Liver (tissue), 9 donors: ENCODE results near the gene KLF16. TPM values are rescaled to one million over a fixed set of nuclear protein-coding genes. Genes with fewer than 3 reads are reported as not detected.

Experiments used
- DNase-seq: peaks from one replicate; pipeline ENCODE4 v3.0.0-alpha.2; 2017; ENCODE audit warnings: low spot score
- H3K27ac ChIP-seq, 2 donors: one replicate each; pipeline ENCODE4 v1.7.0; 2013; ENCODE audit warnings: inconsistent platforms in 2 of 2, low read length in 2 of 2, control low read depth in 1 of 2, low read depth in 1 of 2, mild to moderate bottlenecking in 1 of 2
- H3K27me3 ChIP-seq, 4 donors: one replicate each; pipeline versions ENCODE4 v1.6.1 to v1.7.0; 2013; ENCODE audit warnings: low read length in 3 of 4, inconsistent platforms in 1 of 4, mild to moderate bottlenecking in 1 of 4, moderate library complexity in 1 of 4; ENCODE audit not compliant: control insufficient read depth in 4 of 4, insufficient read depth in 4 of 4
- H3K36me3 ChIP-seq, 4 donors: one replicate each; pipeline versions ENCODE4 v1.6.1 to v1.7.0; 2013; ENCODE audit warnings: low read length in 3 of 4, mild to moderate bottlenecking in 3 of 4, low read depth in 1 of 4, moderate library complexity in 1 of 4; ENCODE audit not compliant: control insufficient read depth in 4 of 4, insufficient read depth in 3 of 4
- H3K4me1 ChIP-seq, 4 donors: one replicate each; pipeline versions ENCODE4 v1.6.1 to v1.7.0; 2013; ENCODE audit warnings: low read length in 3 of 4, mild to moderate bottlenecking in 3 of 4, moderate library complexity in 1 of 4; ENCODE audit not compliant: control insufficient read depth in 4 of 4, insufficient read depth in 4 of 4
- H3K4me3 ChIP-seq, 3 donors: one replicate each; pipeline versions ENCODE4 v1.6.1 to v1.7.0; 2013; ENCODE audit warnings: low read length in 3 of 3, control low read depth in 1 of 3, low read depth in 1 of 3, mild to moderate bottlenecking in 1 of 3
- H3K9ac ChIP-seq, 2 donors: one replicate each; pipeline ENCODE4 v1.7.0; 2013; ENCODE audit warnings: low read length in 2 of 2, mild to moderate bottlenecking in 2 of 2, moderate library complexity in 2 of 2, control low read depth in 1 of 2, low read depth in 1 of 2
- H3K9me3 ChIP-seq, 4 donors: one replicate each; pipeline versions ENCODE4 v1.6.1 to v1.7.0; 2013; ENCODE audit warnings: low read length in 3 of 4; ENCODE audit not compliant: control insufficient read depth in 4 of 4
- EGR1 ChIP-seq, 2 donors: IDR thresholded peaks; 2 replicates each; pipeline ENCODE4 v1.6.1; 2016 to 2018; ENCODE audit warnings: antibody characterized with exemption in 2 of 2, low read depth in 2 of 2
- FOXA1 ChIP-seq: IDR thresholded peaks from 2 replicates; pipeline ENCODE4 v1.6.1; 2016; ENCODE audit warnings: antibody characterized with exemption
- FOXA2 ChIP-seq: IDR thresholded peaks from 2 replicates; pipeline ENCODE4 v1.6.1; 2016; ENCODE audit warnings: antibody characterized with exemption
- GABPA ChIP-seq, 2 donors: IDR thresholded peaks in 1 of 2; conservative IDR thresholded peaks in 1 of 2; 2 replicates each; pipeline ENCODE4 v1.6.1; 2016; ENCODE audit warnings: antibody characterized with exemption in 2 of 2, mild to moderate bottlenecking in 1 of 2, moderate library complexity in 1 of 2
- HNF4A ChIP-seq, 2 donors: conservative IDR thresholded peaks; 2 replicates each; pipeline ENCODE4 v1.6.1; 2016; ENCODE audit warnings: antibody characterized with exemption in 2 of 2, mild to moderate bottlenecking in 2 of 2
- HNF4G ChIP-seq: IDR thresholded peaks from 2 replicates; pipeline ENCODE4 v1.6.1; 2016; ENCODE audit warnings: antibody characterized with exemption
- JUND ChIP-seq, 2 donors: IDR thresholded peaks; 2 replicates each; pipeline ENCODE4 v1.6.1; 2016; ENCODE audit warnings: antibody characterized with exemption in 2 of 2
- NR2F2 ChIP-seq: IDR thresholded peaks from 2 replicates; pipeline ENCODE4 v1.6.1; 2016; ENCODE audit warnings: antibody characterized with exemption
- RAD21 ChIP-seq, 2 donors: IDR thresholded peaks; 2 replicates each; pipeline ENCODE4 v1.6.1; 2016; ENCODE audit warnings: antibody characterized with exemption in 2 of 2, mild to moderate bottlenecking in 2 of 2
- RXRA ChIP-seq, 2 donors: IDR thresholded peaks; 2 replicates each; pipeline ENCODE4 v1.6.1; 2017 to 2018; ENCODE audit warnings: antibody characterized with exemption in 2 of 2, mild to moderate bottlenecking in 1 of 2
- SP1 ChIP-seq: IDR thresholded peaks from 2 replicates; pipeline ENCODE4 v1.6.1; 2018; ENCODE audit warnings: antibody characterized with exemption, mild to moderate bottlenecking
- TAF1 ChIP-seq: conservative IDR thresholded peaks from 2 replicates; pipeline ENCODE4 v1.6.1; 2016; ENCODE audit warnings: antibody characterized with exemption, mild to moderate bottlenecking
- YY1 ChIP-seq: IDR thresholded peaks from 2 replicates; pipeline ENCODE4 v1.6.1; 2016; ENCODE audit warnings: antibody characterized with exemption, mild to moderate bottlenecking
- WGBS: extraction: QIAGEN DNeasy Blood & Tissue Kit; methylation state at CpG from one replicate; pipeline ENCODE4 v1.1.7; 2013; 5-methylcytosine and 5-hydroxymethylcytosine counted together
- polyA plus RNA-seq, 2 donors: library from polyadenylated mRNA; stranded (reverse) in 1 of 2; unstranded in 1 of 2; fragments of 200-250 nt in 1 of 2; fragments of >200 nt in 1 of 2; fragmentation: Nextera tagmentation in 1 of 2; extraction: Ambion mirVana in 1 of 2; gene quantifications; one replicate each; pipeline versions ENCODE4 v1.2.1 to v1.2.3, GENCODE V29; 2013 to 2015
- total RNA-seq, 2 donors: library from RNA; depleted of rRNA; stranded (reverse); fragments of >200 nt; gene quantifications; one replicate each; pipeline ENCODE4 v1.2.3, GENCODE V29; 2014
- TF ChIP-seq, protein P1 (sequence below): IDR thresholded peaks from 2 replicates; pipeline ENCODE4 v1.6.1; 2016; ENCODE audit warnings: antibody characterized with exemption
- TF ChIP-seq, protein P2 (sequence below): IDR thresholded peaks from 2 replicates; pipeline ENCODE4 v1.6.1; 2016; ENCODE audit warnings: antibody characterized with exemption
- TF ChIP-seq, protein P3 (sequence below): fragments of 150-350 bp; IDR thresholded peaks from 2 replicates; pipeline ENCODE4 v1.5.1; 2017; ENCODE audit warnings: improper control_type of control experiment, low read depth, low read length; ENCODE audit not compliant: missing input control
- TF ChIP-seq, protein P4 (sequence below): IDR thresholded peaks from 2 replicates; pipeline ENCODE4 v1.6.1; 2016; ENCODE audit warnings: antibody characterized with exemption, mild to moderate bottlenecking
- TF ChIP-seq, protein P5 (sequence below): IDR thresholded peaks from 2 replicates; pipeline ENCODE4 v1.6.1; 2016; ENCODE audit warnings: antibody characterized with exemption
- donor health status: healthy.
- donor health status: healthy.
- donor health status: healthy.
- donor health status: healthy.
- donor health status: healthy.

KLF16 gene
- total and polyA plus RNA-seq, 4 donors = 1.2 to 14.8 (median 6.0) TPM

DNA sequence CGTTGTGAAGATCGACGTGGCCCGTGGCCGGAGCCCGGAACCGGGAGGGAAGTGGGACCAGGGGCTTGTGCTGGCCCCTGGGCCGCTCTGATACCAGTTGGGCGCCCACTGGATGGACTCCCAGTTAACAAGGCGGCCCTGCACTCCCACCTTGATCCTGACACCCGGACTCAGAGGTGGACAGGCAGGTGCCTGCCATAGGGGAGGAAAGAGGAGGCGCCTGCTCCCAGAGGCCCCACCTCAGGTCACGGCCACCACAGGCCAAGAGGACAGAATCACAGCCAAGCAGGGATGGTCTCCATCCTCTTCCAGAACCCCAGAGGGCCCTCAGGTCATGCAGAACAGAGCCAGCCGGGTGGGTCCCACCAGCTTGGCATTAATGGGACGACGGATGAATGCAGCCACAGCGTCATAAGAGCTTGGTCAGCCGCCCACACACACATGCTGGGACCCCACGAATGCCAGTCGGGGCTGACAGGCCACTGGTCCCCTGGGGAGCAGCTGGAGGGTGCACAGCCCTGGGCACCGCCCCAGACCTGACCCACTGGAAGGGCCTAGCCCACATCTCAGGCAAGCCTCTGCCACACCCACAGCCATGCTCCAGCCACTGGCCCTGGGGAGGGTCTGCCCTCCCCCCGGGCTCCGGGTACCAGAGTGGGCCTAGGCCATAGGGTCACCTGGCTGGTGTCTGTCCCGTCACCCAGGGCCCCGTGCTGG lies 9.6 kb upstream of the KLF16 start:
- Histone ChIP-seq H3K27me3 (no peaks in the 10 kb centered on the region), H3K4me3 (peak overlapping the region; percentile 1 to 88 (median 13)), H3K9me3 (no peaks in the 10 kb centered on the region), H3K9ac (peak overlapping the region in 1 of 2 donors; percentile 22), H3K36me3 (peaks cover 0 to 3% (median 0%) of the 10 kb centered on the region in 4 donors), H3K27ac (peak overlapping the region; percentile 84 to 95), H3K4me1 (peaks cover 36 to 58% (median 45%) of the 10 kb centered on the region in 4 donors)
- TF ChIP-seq FOXA2 = no peak
- no peak for TF ChIP-seq EGR1 (IDR thresholded peaks at IDR 0.05; ENCODE audit: low read depth in 2 of 2)
- 83% methylated on average over 25 of the region's 25 CpGs for WGBS
- DNase-seq = peak; percentile 40

DNA sequence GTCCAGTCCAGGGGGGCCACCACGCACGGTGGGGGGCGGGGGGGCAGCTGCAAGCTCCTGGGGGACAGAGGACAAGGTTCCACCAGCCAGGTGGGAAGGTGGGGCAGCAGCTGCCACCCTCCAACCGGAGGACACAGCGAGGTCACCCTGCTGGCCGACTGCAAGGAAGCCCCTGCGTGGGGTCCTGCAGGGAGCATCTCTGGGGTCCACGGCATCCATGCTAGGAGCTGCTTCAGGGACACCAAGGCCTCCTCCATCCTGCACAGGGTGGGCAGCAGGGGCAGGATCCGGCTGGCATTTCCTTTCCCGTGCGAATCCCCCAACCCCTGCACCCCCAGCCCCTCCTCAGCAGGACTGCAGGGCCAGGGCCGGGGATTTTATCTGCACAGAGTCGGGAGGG lies 8.3 kb upstream of the KLF16 start:
- H3K27me3 ChIP-seq = no peaks in the 10 kb centered on the region
- DNase-seq = no peak

DNA sequence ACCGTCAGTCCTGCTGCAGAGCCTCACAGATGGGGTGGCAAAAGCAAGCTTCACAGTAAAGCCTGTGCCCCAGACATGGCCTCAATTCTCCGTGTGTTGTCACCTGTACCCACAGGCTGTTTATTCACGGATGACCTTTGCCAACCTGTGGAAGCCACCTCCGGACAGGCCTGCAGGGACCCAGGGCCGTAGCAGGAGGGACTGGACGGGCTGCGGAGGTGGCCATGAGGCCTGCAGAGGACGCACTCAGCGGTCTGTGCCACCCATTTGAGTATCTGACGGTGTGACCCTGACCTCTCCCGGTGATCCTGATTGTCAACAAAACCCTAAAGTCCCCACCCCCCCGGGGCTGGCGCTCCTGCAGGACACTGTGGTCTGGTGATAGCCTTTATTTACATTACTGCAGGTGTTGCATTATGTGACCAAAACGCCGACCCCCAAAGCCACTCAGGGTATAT lies 7.8 kb upstream of the KLF16 start:
- no peak overlapping the region for H3K4me3 ChIP-seq
- H3K27me3 ChIP-seq = no peaks in the 10 kb centered on the region
- WGBS = 40% methylated on average over 15 of the region's 15 CpGs
- TF ChIP-seq, protein P1, sequence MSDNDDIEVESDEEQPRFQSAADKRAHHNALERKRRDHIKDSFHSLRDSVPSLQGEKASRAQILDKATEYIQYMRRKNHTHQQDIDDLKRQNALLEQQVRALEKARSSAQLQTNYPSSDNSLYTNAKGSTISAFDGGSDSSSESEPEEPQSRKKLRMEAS = peak; percentile 90
- TF ChIP-seq, protein P2, sequence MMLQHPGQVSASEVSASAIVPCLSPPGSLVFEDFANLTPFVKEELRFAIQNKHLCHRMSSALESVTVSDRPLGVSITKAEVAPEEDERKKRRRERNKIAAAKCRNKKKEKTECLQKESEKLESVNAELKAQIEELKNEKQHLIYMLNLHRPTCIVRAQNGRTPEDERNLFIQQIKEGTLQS = peak; percentile 41
- TF ChIP-seq SP1 = peak; percentile 96
- TF ChIP-seq FOXA2 = peak; percentile 97
- TF ChIP-seq RAD21 (IDR thresholded peaks at IDR 0.05) = peak; percentile 54 to 61
- peak; percentile 94 for TF ChIP-seq NR2F2
- TF ChIP-seq, protein P3, sequence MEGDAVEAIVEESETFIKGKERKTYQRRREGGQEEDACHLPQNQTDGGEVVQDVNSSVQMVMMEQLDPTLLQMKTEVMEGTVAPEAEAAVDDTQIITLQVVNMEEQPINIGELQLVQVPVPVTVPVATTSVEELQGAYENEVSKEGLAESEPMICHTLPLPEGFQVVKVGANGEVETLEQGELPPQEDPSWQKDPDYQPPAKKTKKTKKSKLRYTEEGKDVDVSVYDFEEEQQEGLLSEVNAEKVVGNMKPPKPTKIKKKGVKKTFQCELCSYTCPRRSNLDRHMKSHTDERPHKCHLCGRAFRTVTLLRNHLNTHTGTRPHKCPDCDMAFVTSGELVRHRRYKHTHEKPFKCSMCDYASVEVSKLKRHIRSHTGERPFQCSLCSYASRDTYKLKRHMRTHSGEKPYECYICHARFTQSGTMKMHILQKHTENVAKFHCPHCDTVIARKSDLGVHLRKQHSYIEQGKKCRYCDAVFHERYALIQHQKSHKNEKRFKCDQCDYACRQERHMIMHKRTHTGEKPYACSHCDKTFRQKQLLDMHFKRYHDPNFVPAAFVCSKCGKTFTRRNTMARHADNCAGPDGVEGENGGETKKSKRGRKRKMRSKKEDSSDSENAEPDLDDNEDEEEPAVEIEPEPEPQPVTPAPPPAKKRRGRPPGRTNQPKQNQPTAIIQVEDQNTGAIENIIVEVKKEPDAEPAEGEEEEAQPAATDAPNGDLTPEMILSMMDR = no peak
- no peak for TF ChIP-seq EGR1 (IDR thresholded peaks at IDR 0.05; ENCODE audit: low read depth in 2 of 2)
- TF ChIP-seq RXRA (IDR thresholded peaks at IDR 0.05) = peak; percentile 96 to 97
- peak; percentile 88 for TF ChIP-seq YY1
- TF ChIP-seq FOXA1 = peak; percentile 98
- TF ChIP-seq, protein P4, sequence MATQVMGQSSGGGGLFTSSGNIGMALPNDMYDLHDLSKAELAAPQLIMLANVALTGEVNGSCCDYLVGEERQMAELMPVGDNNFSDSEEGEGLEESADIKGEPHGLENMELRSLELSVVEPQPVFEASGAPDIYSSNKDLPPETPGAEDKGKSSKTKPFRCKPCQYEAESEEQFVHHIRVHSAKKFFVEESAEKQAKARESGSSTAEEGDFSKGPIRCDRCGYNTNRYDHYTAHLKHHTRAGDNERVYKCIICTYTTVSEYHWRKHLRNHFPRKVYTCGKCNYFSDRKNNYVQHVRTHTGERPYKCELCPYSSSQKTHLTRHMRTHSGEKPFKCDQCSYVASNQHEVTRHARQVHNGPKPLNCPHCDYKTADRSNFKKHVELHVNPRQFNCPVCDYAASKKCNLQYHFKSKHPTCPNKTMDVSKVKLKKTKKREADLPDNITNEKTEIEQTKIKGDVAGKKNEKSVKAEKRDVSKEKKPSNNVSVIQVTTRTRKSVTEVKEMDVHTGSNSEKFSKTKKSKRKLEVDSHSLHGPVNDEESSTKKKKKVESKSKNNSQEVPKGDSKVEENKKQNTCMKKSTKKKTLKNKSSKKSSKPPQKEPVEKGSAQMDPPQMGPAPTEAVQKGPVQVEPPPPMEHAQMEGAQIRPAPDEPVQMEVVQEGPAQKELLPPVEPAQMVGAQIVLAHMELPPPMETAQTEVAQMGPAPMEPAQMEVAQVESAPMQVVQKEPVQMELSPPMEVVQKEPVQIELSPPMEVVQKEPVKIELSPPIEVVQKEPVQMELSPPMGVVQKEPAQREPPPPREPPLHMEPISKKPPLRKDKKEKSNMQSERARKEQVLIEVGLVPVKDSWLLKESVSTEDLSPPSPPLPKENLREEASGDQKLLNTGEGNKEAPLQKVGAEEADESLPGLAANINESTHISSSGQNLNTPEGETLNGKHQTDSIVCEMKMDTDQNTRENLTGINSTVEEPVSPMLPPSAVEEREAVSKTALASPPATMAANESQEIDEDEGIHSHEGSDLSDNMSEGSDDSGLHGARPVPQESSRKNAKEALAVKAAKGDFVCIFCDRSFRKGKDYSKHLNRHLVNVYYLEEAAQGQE = peak; percentile 78
- peak in 1 of 2 donors; percentile 62 for TF ChIP-seq JUND (IDR thresholded peaks at IDR 0.05)
- TF ChIP-seq HNF4G = peak; percentile 71
- TF ChIP-seq TAF1 = no peak
- TF ChIP-seq HNF4A (conservative IDR thresholded peaks at IDR 0.05) = peak; percentile 78 to 95
- peak; percentile 12 to 69 for TF ChIP-seq GABPA (IDR thresholded peaks at IDR 0.05 in 1 of 2, conservative IDR thresholded peaks at IDR 0.05 in 1 of 2)
- TF ChIP-seq, protein P5, sequence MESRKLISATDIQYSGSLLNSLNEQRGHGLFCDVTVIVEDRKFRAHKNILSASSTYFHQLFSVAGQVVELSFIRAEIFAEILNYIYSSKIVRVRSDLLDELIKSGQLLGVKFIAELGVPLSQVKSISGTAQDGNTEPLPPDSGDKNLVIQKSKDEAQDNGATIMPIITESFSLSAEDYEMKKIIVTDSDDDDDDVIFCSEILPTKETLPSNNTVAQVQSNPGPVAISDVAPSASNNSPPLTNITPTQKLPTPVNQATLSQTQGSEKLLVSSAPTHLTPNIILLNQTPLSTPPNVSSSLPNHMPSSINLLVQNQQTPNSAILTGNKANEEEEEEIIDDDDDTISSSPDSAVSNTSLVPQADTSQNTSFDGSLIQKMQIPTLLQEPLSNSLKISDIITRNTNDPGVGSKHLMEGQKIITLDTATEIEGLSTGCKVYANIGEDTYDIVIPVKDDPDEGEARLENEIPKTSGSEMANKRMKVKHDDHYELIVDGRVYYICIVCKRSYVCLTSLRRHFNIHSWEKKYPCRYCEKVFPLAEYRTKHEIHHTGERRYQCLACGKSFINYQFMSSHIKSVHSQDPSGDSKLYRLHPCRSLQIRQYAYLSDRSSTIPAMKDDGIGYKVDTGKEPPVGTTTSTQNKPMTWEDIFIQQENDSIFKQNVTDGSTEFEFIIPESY = peak; percentile 87
- peaks cover 0 to 3% (median 0%) of the 10 kb centered on the region in 4 donors for H3K36me3 ChIP-seq
- H3K27ac ChIP-seq = peak overlapping the region; percentile 84 to 85
- no peak overlapping the region for H3K9ac ChIP-seq
- peak; percentile 71 for DNase-seq
- H3K4me1 ChIP-seq = peaks cover 32 to 59% (median 48%) of the 10 kb centered on the region in 4 donors
- no peaks in the 10 kb centered on the region for H3K9me3 ChIP-seq

More for the DNA sequence above, 8.3 kb upstream of the KLF16 start:
- H3K9me3 ChIP-seq = no peaks in the 10 kb centered on the region
- TF ChIP-seq, protein P2 = no peak
- no peak for TF ChIP-seq FOXA1
- H3K4me1 ChIP-seq = peaks cover 35 to 63% (median 50%) of the 10 kb centered on the region in 4 donors
- H3K36me3 ChIP-seq = peaks cover 0 to 3% (median 0%) of the 10 kb centered on the region in 4 donors
- H3K27ac ChIP-seq = peak overlapping the region; percentile 84 to 85
- peak overlapping the region in 1 of 3 donors; percentile 12 for H3K4me3 ChIP-seq
- no peak overlapping the region for H3K9ac ChIP-seq
- WGBS = 56% methylated on average over 13 of the region's 13 CpGs
